ENCODE results near the gene PLEKHG2. TPM values are rescaled to one million over a fixed set of nuclear protein-coding genes. Genes with fewer than 3 reads are reported as not detected.

PLEKHG2 gene
- total RNA-seq, 4 donors from 2014 or later: 16.7 to 38.4 (median 22.2) TPM

GRCh38 chr19:39399668-39400050, 12.8 kb upstream of the PLEKHG2 start:
- Histone ChIP-seq H3K27me3 (no peaks in the 10 kb centered on the region), H3K36me3 (peaks cover 6 to 25% (median 20%) of the 10 kb centered on the region in 4 donors), H3K27ac (replicated peaks in 1 of 4) (peak overlapping the region; percentile 88 to 100 (median 99)), H3K4me1 (peaks cover 42 to 69% (median 56%) of the 10 kb centered on the region in 4 donors), H3K4me3 (no peak overlapping the region), H3K9me3 (no peaks in the 10 kb centered on the region)
- no peak for DNase-seq (ENCODE audit: extremely low spot score)
- intact Hi-C loops (cut with DNase I): no loop called here
- 97% methylated on average over 4 of the region's 4 CpGs for WGBS
- TF ChIP-seq CTCF (IDR thresholded peaks at IDR 0.05): no peak
- no peak for TF ChIP-seq EP300 (IDR thresholded peaks at IDR 0.05)
- TF ChIP-seq POLR2AphosphoS5 (IDR thresholded peaks at IDR 0.05): no peak
- no peak for TF ChIP-seq POLR2A (IDR thresholded peaks at IDR 0.05; ENCODE audit: low read depth)

- TF ChIP-seq POLR2A (IDR thresholded peaks at IDR 0.05; ENCODE audit: low read depth): no peak
- peak overlapping the region; percentile 88 to 100 (median 99) for H3K27ac ChIP-seq (replicated peaks in 1 of 4)
- H3K9me3 ChIP-seq: no peaks in the 10 kb centered on the region
- peaks cover 45 to 72% (median 58%) of the 10 kb centered on the region in 4 donors for H3K4me1 ChIP-seq
- WGBS: 87% methylated on average over 4 of the region's 4 CpGs
- peaks cover 2 to 21% (median 16%) of the 10 kb centered on the region in 4 donors for H3K36me3 ChIP-seq
- intact Hi-C loops (cut with DNase I): no loop called here
- no peak for DNase-seq (ENCODE audit: extremely low spot score)
- no peak overlapping the region for H3K4me3 ChIP-seq
- H3K27me3 ChIP-seq: no peaks in the 10 kb centered on the region
Measured at GRCh38 chr19:39400061-39400460, 12.4 kb upstream of the PLEKHG2 start.

- H3K9me3 ChIP-seq: no peaks in the 10 kb centered on the region
- peak overlapping the region; percentile 99 to 100 (median 100) for H3K27ac ChIP-seq (replicated peaks in 1 of 4)
- no peak for DNase-seq (ENCODE audit: extremely low spot score)
- peaks cover 0 to 10% (median 8%) of the 10 kb centered on the region in 4 donors for H3K36me3 ChIP-seq
- intact Hi-C loops (cut with DNase I): no loop called here
- no peaks in the 10 kb centered on the region for H3K27me3 ChIP-seq
- TF ChIP-seq POLR2AphosphoS5 (IDR thresholded peaks at IDR 0.05): no peak
- 61% methylated on average over 3 of the region's 4 CpGs for WGBS
- no peak overlapping the region for H3K4me3 ChIP-seq
- H3K4me1 ChIP-seq: peaks cover 54 to 81% (median 68%) of the 10 kb centered on the region in 4 donors
Measured at GRCh38 chr19:39401070-39401548, 11.4 kb upstream of the PLEKHG2 start.

GRCh38 chr19:39401549-39402345, 10.7 kb upstream of the PLEKHG2 start:
- Histone ChIP-seq H3K4me3 (peak overlapping the region; percentile 61 to 71 (median 64)), H3K27me3 (no peaks in the 10 kb centered on the region), H3K9me3 (no peaks in the 10 kb centered on the region), H3K36me3 (peaks cover 0 to 6% (median 2%) of the 10 kb centered on the region in 4 donors), H3K27ac (replicated peaks in 1 of 4) (peak overlapping the region; percentile 99 to 100 (median 100)), H3K4me1 (peaks cover 53 to 83% (median 69%) of the 10 kb centered on the region in 4 donors)
- TF ChIP-seq EP300 (IDR thresholded peaks at IDR 0.05) (peak; percentile 35), POLR2AphosphoS5 (IDR thresholded peaks at IDR 0.05) (peak in 1 of 2 donors; percentile 59), POLR2A (IDR thresholded peaks at IDR 0.05; ENCODE audit: low read depth) (peak; percentile 23), CTCF (IDR thresholded peaks at IDR 0.05) (no peak)
- intact Hi-C loops (cut with DNase I): no loop called here
- DNase-seq (ENCODE audit: extremely low spot score): no peak
- WGBS: 56% methylated on average over 22 of the region's 25 CpGs

- DNase-seq (ENCODE audit: extremely low spot score): peak; percentile 98
- Histone ChIP-seq H3K9me3 (no peaks in the 10 kb centered on the region), H3K4me3 (peak overlapping the region; percentile 61 to 71 (median 64)), H3K27ac (replicated peaks in 1 of 4) (peak overlapping the region; percentile 99 to 100 (median 100)), H3K36me3 (peaks cover 2 to 9% (median 5%) of the 10 kb centered on the region in 4 donors), H3K4me1 (peaks cover 45 to 76% (median 63%) of the 10 kb centered on the region in 4 donors), H3K27me3 (no peaks in the 10 kb centered on the region)
- 2% methylated on average over 51 of the region's 59 CpGs for WGBS
- intact Hi-C loops (cut with DNase I): no loop called here
- peak; percentile 77 for TF ChIP-seq EP300 (IDR thresholded peaks at IDR 0.05)
- TF ChIP-seq POLR2AphosphoS5 (IDR thresholded peaks at IDR 0.05): peak in 1 of 2 donors; percentile 97
- TF ChIP-seq POLR2A (IDR thresholded peaks at IDR 0.05; ENCODE audit: low read depth): no peak
Measured at GRCh38 chr19:39402346-39403300, 9.8 kb upstream of the PLEKHG2 start.

All from esophagus muscularis mucosa (tissue), 4 donors.